Activated CD4-positive, alpha-beta T cell treated with anti-CD3 and anti-CD28 coated beads, Interleukin-2, Interleukin-4, amounts not matched to agents 100 ng/mL and 50 ng/mL, durations not matched to agents 16 hours and 8 hours (primary cell): ENCODE results near the gene KRT3.

Source experiments
- DNase-seq: peaks from one replicate; pipeline ENCODE4 v3.0.0-alpha.2; 2020; ENCODE audit warnings: low spot score

KRT3 gene

GRCh38 chr12:52827499-52828090, 31.7 kb upstream of the KRT3 start:
- DNase-seq = no peak

- DNase-seq = no peak
These were observed 30.9 kb upstream of the KRT3 start for GRCh38 chr12:52826611-52827498.

- no peak for DNase-seq
These were observed 30.0 kb upstream of the KRT3 start for GRCh38 chr12:52825961-52826360.

GRCh38 chr12:52824741-52825410, 29.0 kb upstream of the KRT3 start:
- no peak for DNase-seq

- DNase-seq = no peak
These were observed 28.0 kb upstream of the KRT3 start for GRCh38 chr12:52823761-52824450.

GRCh38 chr12:52822771-52823510, 27.0 kb upstream of the KRT3 start:
- DNase-seq = no peak

- DNase-seq = no peak
These were observed 26.1 kb upstream of the KRT3 start for GRCh38 chr12:52821826-52822660.

- no peak for DNase-seq
These were observed 25.3 kb upstream of the KRT3 start for GRCh38 chr12:52821071-52821730.

- DNase-seq = no peak
These were observed 24.6 kb upstream of the KRT3 start for GRCh38 chr12:52820521-52820920.

- no peak for DNase-seq
These were observed 24.0 kb upstream of the KRT3 start for GRCh38 chr12:52819731-52820510.

- DNase-seq = no peak
These were observed 23.0 kb upstream of the KRT3 start for GRCh38 chr12:52818887-52819420.

- no peak for DNase-seq
These were observed 22.5 kb upstream of the KRT3 start for GRCh38 chr12:52818388-52818787.

GRCh38 chr12:52817699-52818238, 21.9 kb upstream of the KRT3 start:
- no peak for DNase-seq

GRCh38 chr12:52817003-52817698, 21.2 kb upstream of the KRT3 start:
- no peak for DNase-seq

- no peak for DNase-seq
These were observed 20.0 kb upstream of the KRT3 start for GRCh38 chr12:52815676-52816588.

- DNase-seq = no peak
These were observed 19.2 kb upstream of the KRT3 start for GRCh38 chr12:52815161-52815560.

- DNase-seq = no peak
These were observed 18.8 kb upstream of the KRT3 start for GRCh38 chr12:52814710-52815155.
